BJ (cell line): ENCODE data around the gene UBD. TPM values are rescaled to one million over a fixed set of nuclear protein-coding genes. Genes with fewer than 3 reads are reported as not detected.

Experiments used
- CTCF ChIA-PET: fragments of 350-600 bp; formaldehyde crosslinking; extraction: SDS; loops from one replicate; lab custom pipeline; 2021; ENCODE audit warnings: antibody characterized with exemption, inconsistent platforms; lab: Yijun Ruan, JAX
- POLR2A ChIA-PET: fragments of 300-600 bp; sonication (Branson Sonifier 250); formaldehyde crosslinking; extraction: SDS; loops from one replicate; lab custom pipeline; 2021; ENCODE audit warnings: antibody characterized with exemption; lab: Charles Lee
- DNase-seq: peaks from one replicate; pipeline ENCODE4 v3.0.0-alpha.2; 2011; ENCODE audit warnings: low read depth
- H3K27me3 ChIP-seq: 2 replicates; pipeline ENCODE4 v1.6.0; 2011; ENCODE audit warnings: low read length; ENCODE audit not compliant: control insufficient read depth, insufficient read depth
- H3K36me3 ChIP-seq: 2 replicates; pipeline ENCODE4 v1.5.1; 2011; ENCODE audit warnings: low read length; ENCODE audit not compliant: control insufficient read depth, insufficient read depth
- H3K4me3 ChIP-seq: 2 replicates; pipeline ENCODE4 v1.5.1; 2011; ENCODE audit warnings: low read depth, mild to moderate bottlenecking, control low read depth, low read length
- CTCF ChIP-seq: IDR thresholded peaks from 2 replicates; pipeline ENCODE4 v1.5.1; 2011; ENCODE audit warnings: low read depth, mild to moderate bottlenecking, control low read depth, inconsistent platforms, low read length, moderate library complexity; ENCODE audit not compliant: insufficient read depth
- polyA plus RNA-seq: library from polyadenylated mRNA; depleted of rRNA; stranded (reverse); fragments of >200 nt; gene quantifications from 2 replicates; pipeline ENCODE4 v1.2.3, GENCODE V29; 2011

Gene UBD
- polyA plus RNA-seq, 1 experiment: not detected

- POLR2A ChIA-PET: no interaction called here
These were observed 38.7 kb upstream of the UBD start for GRCh38 chr6:29598172-29598747.

DNA sequence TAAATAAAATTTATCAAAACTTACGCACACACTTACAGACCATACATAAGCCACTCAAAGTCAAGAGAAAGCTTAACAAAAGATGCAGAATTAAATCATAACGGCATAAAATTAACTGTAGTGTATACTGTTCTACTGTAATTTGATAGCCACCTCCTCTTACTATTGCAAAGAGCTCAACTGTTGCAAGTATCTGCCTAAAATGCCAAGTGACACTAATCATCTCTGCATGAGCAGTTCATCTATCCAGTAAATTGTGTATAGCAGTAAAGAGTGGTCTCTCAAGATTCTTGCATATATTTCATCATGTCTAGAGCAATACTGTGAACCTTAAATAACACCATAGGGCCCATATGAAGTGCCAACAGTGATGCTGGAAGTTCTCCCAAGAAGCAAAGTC, 37.7 kb upstream of the UBD start:
- Histone ChIP-seq H3K27me3 (no peaks in the 10 kb centered on the region), H3K36me3 (peaks cover 1% of the 10 kb centered on the region), H3K4me3 (no peak overlapping the region)
- no peak for TF ChIP-seq CTCF
- no peak for DNase-seq
- ChIA-PET POLR2A (interaction anchor here (0.6 kb wide), 1 partner anchor 1024 kb away, joined by 4 read pairs; no protein-coding TSS in a partner anchor), CTCF (interaction anchor here (2.0 kb wide), 1 partner anchor 8 kb away, joined by 8 read pairs; no protein-coding TSS in a partner anchor)

More at GRCh38 chr6:29598172-29598747, 38.7 kb upstream of the UBD start:
- no peak for DNase-seq
- CTCF ChIA-PET: interaction anchor here (0.9 to 2.0 kb wide), 3 partner anchors 9 to 52 kb away, joined by 3 to 8 read pairs (median 3); no protein-coding TSS in a partner anchor
- Histone ChIP-seq H3K27me3 (no peaks in the 10 kb centered on the region), H3K36me3 (peaks cover 3% of the 10 kb centered on the region), H3K4me3 (no peak overlapping the region)
- TF ChIP-seq CTCF: no peak

GRCh38 chr6:29596381-29596900, 36.9 kb upstream of the UBD start:
- ChIA-PET CTCF (no interaction called here), POLR2A (no interaction called here)
- Histone ChIP-seq H3K4me3 (no peak overlapping the region), H3K36me3 (no peaks in the 10 kb centered on the region; the same call in 1 of the 2 replicates), H3K27me3 (no peaks in the 10 kb centered on the region)
- no peak for TF ChIP-seq CTCF
- no peak for DNase-seq

DNA sequence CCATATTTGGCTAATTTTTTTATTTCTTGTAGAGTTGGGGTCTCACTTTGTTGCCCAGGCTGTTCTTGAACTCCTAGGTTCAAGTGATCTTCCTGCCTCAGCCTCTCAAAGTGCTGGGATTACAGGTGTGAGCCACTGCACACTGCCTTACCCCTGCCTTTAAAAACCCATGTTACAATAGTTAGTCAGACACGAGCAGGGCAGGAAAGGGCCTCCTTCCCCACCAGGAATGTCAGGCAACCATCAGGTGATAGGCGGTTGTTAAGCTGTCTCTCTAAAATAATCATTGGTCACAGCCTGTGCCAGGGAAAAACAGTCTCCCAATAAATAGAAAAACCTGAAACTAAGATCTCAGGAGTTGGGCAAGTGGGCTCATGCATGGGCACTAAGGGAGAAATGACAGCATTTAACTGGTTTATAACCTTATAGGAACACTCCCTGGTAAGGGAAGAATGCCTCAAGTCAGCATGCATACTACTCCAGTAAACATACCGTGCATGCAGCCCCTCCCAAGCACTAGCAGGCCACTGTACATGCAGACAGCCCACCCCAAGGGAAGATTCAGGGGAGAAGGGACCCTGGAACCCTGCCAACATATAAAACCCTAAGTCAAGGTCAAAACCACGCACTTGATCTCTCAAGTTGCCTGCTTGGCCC, 33.8 kb upstream of the UBD start:
- CTCF ChIA-PET: interaction anchor here (0.6 to 1.7 kb wide), 3 partner anchors 9 to 89 kb away, joined by 3 read pairs; no protein-coding TSS in a partner anchor
- Histone ChIP-seq H3K36me3 (no peaks in the 10 kb centered on the region), H3K4me3 (no peak overlapping the region), H3K27me3 (no peaks in the 10 kb centered on the region)
- POLR2A ChIA-PET: no interaction called here
- DNase-seq: no peak
- no peak for TF ChIP-seq CTCF

GRCh38 chr6:29591677-29592076, 32.1 kb upstream of the UBD start:
- Histone ChIP-seq H3K36me3 (no peaks in the 10 kb centered on the region), H3K4me3 (no peak overlapping the region), H3K27me3 (no peaks in the 10 kb centered on the region; the same call in 1 of the 2 replicates)
- no peak for TF ChIP-seq CTCF
- POLR2A ChIA-PET: no interaction called here
- no peak for DNase-seq
- CTCF ChIA-PET: interaction anchor here (0.8 kb wide), 1 partner anchor 14 kb away, joined by 3 read pairs; no protein-coding TSS in a partner anchor
